Measurements from ENCODE around the gene SDSL. TPM values are rescaled to one million over a fixed set of nuclear protein-coding genes. Genes with fewer than 3 reads are reported as not detected.

SDSL gene
- total RNA-seq, 2 donors from 2014 or later: 7.5 to 15.2 TPM

DNA sequence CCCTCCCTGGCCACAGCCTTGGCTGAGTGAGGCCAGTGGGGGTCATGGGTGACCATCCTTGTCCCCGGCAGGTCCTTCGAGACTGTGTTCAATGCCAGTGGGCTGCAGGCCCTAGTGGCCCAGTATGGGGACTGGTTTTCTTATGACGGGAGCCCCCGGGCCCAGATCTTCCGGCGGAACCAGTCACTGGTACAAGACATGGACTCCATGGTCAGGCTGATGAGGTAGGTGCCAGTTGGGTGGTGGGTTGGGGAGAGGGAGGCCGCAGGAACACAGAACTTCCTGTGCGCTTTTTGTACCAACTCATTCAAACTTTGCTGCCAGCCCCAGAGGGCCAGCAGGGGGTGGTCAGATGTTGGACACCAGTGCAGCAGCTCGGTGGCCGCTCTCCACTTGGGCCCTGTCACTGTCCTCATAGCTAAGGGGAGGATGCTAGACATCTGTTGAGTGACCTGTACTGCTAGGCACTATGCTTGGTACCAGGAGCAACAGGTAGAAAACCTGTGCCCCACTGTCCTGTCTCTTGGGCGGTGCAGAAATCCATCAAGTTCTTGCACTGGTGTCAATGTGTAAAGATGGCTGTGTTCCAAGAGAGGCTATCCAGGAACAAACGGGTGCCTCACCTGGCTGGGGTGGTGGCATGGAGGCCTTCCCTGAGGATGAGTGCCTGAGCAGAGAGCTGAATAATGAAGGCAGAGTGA is 35.2 kb upstream of the SDSL start:
- Histone ChIP-seq H3K9me3 (no peaks in the 10 kb centered on the region), H3K27ac (no peak overlapping the region), H3K4me1 (no peaks in the 10 kb centered on the region), H3K27me3 (no peaks in the 10 kb centered on the region), H3K36me3 (replicated peaks in 1 of 2; ENCODE audit: insufficient read depth in 1 of 2, low read depth in 2 of 2) (peaks cover 0 to 17% of the 10 kb centered on the region in 2 donors), H3K4me3 (no peak overlapping the region)
- DNase-seq (no peak), ATAC-seq (no peak)
- intact Hi-C loops (cut with DNase I): no loop called here
- WGBS, 2 donors: 90% methylated on average over 12 of the region's 12 CpGs; no CpG with 5 or more reads in 1 of the 2 donors
- TF ChIP-seq, protein P1, sequence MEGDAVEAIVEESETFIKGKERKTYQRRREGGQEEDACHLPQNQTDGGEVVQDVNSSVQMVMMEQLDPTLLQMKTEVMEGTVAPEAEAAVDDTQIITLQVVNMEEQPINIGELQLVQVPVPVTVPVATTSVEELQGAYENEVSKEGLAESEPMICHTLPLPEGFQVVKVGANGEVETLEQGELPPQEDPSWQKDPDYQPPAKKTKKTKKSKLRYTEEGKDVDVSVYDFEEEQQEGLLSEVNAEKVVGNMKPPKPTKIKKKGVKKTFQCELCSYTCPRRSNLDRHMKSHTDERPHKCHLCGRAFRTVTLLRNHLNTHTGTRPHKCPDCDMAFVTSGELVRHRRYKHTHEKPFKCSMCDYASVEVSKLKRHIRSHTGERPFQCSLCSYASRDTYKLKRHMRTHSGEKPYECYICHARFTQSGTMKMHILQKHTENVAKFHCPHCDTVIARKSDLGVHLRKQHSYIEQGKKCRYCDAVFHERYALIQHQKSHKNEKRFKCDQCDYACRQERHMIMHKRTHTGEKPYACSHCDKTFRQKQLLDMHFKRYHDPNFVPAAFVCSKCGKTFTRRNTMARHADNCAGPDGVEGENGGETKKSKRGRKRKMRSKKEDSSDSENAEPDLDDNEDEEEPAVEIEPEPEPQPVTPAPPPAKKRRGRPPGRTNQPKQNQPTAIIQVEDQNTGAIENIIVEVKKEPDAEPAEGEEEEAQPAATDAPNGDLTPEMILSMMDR (IDR thresholded peaks at IDR 0.05): no peak
- TF ChIP-seq POLR2A (IDR thresholded peaks at IDR 0.05): no peak

DNA sequence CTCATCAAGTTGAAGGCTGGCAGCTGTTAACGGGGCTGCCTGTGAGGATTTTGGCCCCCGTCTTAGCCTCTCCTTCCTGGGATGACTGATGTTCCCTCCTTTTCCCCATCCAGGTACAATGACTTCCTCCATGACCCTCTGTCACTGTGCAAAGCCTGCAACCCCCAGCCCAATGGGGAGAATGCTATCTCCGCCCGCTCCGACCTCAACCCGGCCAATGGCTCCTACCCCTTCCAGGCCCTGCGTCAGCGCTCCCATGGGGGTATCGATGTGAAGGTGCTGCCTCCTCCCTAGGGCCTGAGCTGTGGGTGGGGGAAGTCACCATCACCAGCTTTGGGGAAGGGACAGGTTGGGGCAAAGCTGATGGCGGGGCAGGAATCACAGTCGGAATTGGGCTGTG is 34.5 kb upstream of the SDSL start:
- TF ChIP-seq, protein P1 (IDR thresholded peaks at IDR 0.05): no peak
- TF ChIP-seq POLR2A (IDR thresholded peaks at IDR 0.05): no peak
- intact Hi-C loops (cut with DNase I): no loop called here
- DNase-seq (no peak), ATAC-seq (no peak)
- Histone ChIP-seq H3K27me3 (no peaks in the 10 kb centered on the region), H3K36me3 (replicated peaks in 1 of 2; ENCODE audit: insufficient read depth in 1 of 2, low read depth in 2 of 2) (peaks cover 0 to 17% of the 10 kb centered on the region in 2 donors), H3K9me3 (no peaks in the 10 kb centered on the region), H3K4me3 (no peak overlapping the region), H3K4me1 (no peaks in the 10 kb centered on the region), H3K27ac (no peak overlapping the region)
- WGBS, 2 donors: 94% methylated on average over 11 of the region's 11 CpGs

DNA sequence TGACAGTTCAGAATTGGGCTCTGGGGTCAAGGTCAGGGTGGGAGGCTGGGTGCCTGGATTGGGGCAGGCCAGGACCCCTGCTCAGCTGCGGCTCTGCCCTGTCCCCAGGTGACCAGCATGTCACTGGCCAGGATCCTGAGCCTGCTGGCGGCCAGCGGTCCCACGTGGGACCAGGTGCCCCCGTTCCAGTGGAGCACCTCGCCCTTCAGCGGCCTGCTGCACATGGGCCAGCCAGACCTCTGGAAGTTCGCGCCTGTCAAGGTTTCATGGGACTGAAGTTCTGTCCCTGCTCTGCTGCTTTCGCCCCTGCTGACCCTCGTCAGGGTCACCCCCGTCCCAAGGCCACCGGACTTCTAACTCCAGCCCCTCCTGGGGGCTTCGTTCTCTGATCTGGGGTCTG is 33.8 kb upstream of the SDSL start:
- no peaks in the 10 kb centered on the region for H3K4me1 ChIP-seq
- no peak overlapping the region for H3K4me3 ChIP-seq
- WGBS, 2 donors: 95% methylated on average over 11 to 14 of the region's 14 CpGs
- ATAC-seq (no peak), DNase-seq (no peak)
- no peak overlapping the region for H3K27ac ChIP-seq
- intact Hi-C loops (cut with DNase I): no loop called here
- peaks cover 0 to 17% of the 10 kb centered on the region in 2 donors for H3K36me3 ChIP-seq (replicated peaks in 1 of 2; ENCODE audit: insufficient read depth in 1 of 2, low read depth in 2 of 2)
- no peaks in the 10 kb centered on the region for H3K27me3 ChIP-seq
- TF ChIP-seq, protein P1 (IDR thresholded peaks at IDR 0.05): no peak
- TF ChIP-seq POLR2A (IDR thresholded peaks at IDR 0.05): no peak
- no peaks in the 10 kb centered on the region for H3K9me3 ChIP-seq

DNA sequence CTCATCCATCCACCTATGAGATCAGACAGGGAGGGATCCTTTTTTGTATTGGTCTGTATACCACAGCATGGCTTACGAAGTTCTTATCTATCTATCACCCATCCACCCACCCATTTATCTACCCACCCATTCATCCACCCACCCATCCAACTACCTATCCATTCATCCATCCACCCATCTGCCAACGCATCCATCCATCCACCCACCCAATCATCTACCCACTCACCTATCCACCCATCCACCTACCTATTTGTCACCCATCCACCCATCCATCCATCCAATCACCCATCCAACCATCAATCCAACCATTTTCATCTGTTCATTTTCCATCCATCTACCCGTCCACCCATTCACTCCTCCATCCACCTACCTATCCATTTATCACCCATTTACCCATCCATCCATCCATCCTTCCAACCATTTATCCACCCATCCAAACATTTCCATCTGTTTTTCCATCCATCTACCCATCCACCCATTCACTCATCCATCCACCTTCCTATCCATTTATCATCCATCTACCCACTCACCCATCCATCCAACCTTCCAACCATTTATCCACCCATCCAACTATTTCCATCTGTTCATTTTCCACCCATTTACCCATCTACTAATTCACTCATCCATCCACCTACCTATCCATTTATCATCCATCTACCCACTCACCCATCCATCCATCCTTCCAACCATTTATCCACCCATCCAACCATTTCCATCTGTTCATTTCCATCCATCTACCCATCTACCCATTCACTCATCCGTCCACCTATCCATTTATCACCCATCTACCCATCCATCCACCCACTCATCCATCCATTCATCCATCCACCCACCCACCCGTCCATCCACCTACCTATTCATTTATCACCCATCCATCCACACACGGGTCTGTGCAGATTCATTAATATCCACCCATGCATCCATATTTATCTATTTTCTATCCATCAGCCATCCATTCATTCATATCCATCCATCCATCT is 31.8 kb upstream of the SDSL start:
- no peaks in the 10 kb centered on the region for H3K9me3 ChIP-seq
- ATAC-seq (no peak), DNase-seq (no peak)
- H3K36me3 ChIP-seq (replicated peaks in 1 of 2; ENCODE audit: insufficient read depth in 1 of 2, low read depth in 2 of 2): peaks cover 0 to 8% of the 10 kb centered on the region in 2 donors
- no peaks in the 10 kb centered on the region for H3K4me1 ChIP-seq
- H3K4me3 ChIP-seq: no peak overlapping the region
- intact Hi-C loops (cut with DNase I): no loop called here
- WGBS, 2 donors: 90 to 92% methylated on average over 6 of the region's 6 CpGs
- no peaks in the 10 kb centered on the region for H3K27me3 ChIP-seq
- TF ChIP-seq, protein P1 (IDR thresholded peaks at IDR 0.05): no peak
- TF ChIP-seq POLR2A (IDR thresholded peaks at IDR 0.05): no peak
- no peak overlapping the region for H3K27ac ChIP-seq

Measured in body of pancreas (tissue), 4 donors.